ENCODE results near the gene GEMIN4. TPM values are rescaled to one million over a fixed set of nuclear protein-coding genes. Genes with fewer than 3 reads are reported as not detected.

The GEMIN4 gene
- total and polyA plus RNA-seq, 2 experiments from 2014 or later, result 14.1 to 45.0 TPM

- H3K27me3 Mint-ChIP-seq (ENCODE audit: insufficient read depth, low read depth, poor library complexity), result peaks cover 7% of the 10 kb centered on the region
- Histone ChIP-seq H3K4me3 (no peak overlapping the region), H3K4me2 (no peak overlapping the region), H3K79me2 (replicated peaks; ENCODE audit: insufficient read depth) (peaks cover 20% of the 10 kb centered on the region), H3F3A (replicated peaks; ENCODE audit: low read depth) (0 out of 2 replicates have a peak, but pooled peaks cover 22% of the 10 kb centered on the region), H2AFZ (no peak overlapping the region), H4K20me1 (replicated peaks; ENCODE audit: insufficient read depth) (peaks cover 9% of the 10 kb centered on the region), H3K36me3 (ENCODE audit: insufficient read depth) (peaks cover 47% of the 10 kb centered on the region), H3K27me3 (ENCODE audit: insufficient read depth) (no peaks in the 10 kb centered on the region), H3K27ac (ENCODE audit: low read depth) (no peak overlapping the region), H3K4me1 (ENCODE audit: insufficient read depth) (no peaks in the 10 kb centered on the region), H3K9me2 (ENCODE audit: insufficient read depth) (no peaks in the 10 kb centered on the region)
- no peak overlapping the region for H3K4me3 Mint-ChIP-seq
- no peak overlapping the region for H3K27ac Mint-ChIP-seq
- DNase-seq (ENCODE audit: low spot score), result no peak
- TF ChIP-seq JUNB (IDR thresholded peaks at IDR 0.05; ENCODE audit: unreplicated experiment) (no peak), STAT1 (IDR thresholded peaks at IDR 0.05; ENCODE audit: unreplicated experiment) (no peak), ZNF462 (CRISPR knock-in tag; IDR thresholded peaks at IDR 0.05) (no peak), CTCF (conservative IDR thresholded peaks at IDR 0.05; ENCODE audit: low read depth in 2 of 2) (no peak), REST (IDR thresholded peaks at IDR 0.05; ENCODE audit: unreplicated experiment) (no peak), NANOG (IDR thresholded peaks at IDR 0.05; ENCODE audit: borderline replicate concordance) (no peak), ETS1 (IDR thresholded peaks at IDR 0.05) (no peak)
- H3K9me3 Mint-ChIP-seq, result peaks cover 20% of the 10 kb centered on the region
- ATAC-seq, result no peak
- no peaks in the 10 kb centered on the region; the same call in 2 of the 3 replicates for H3K4me1 Mint-ChIP-seq
- peaks cover 95% of the 10 kb centered on the region for H3K36me3 Mint-ChIP-seq (ENCODE audit: low read depth)
Observed at GRCh38 chr17:744937-745336, 7.1 kb downstream of the GEMIN4 start.
